ENCODE data around the gene GFM1.

GFM1 gene

GRCh38 chr3:158728851-158729250 lies 84.5 kb downstream of the GFM1 start:
- H3K27ac ChIP-seq (ENCODE audit: low read length) = no peak overlapping the region
- no peaks in the 10 kb centered on the region for H3K36me3 ChIP-seq (ENCODE audit: control insufficient read depth in 1 of 2, insufficient read depth in 2 of 2, low read length in 2 of 2)
- H3K27me3 ChIP-seq (ENCODE audit: low read depth, low read length) = no peaks in the 10 kb centered on the region
- H3K9me3 ChIP-seq (ENCODE audit: control insufficient read depth in 1 of 2, low read length in 2 of 2) = no peaks in the 10 kb centered on the region
- no peak overlapping the region for H3K4me3 ChIP-seq (ENCODE audit: low read depth in 1 of 2, low read length in 2 of 2)
- peaks cover 8 to 32% of the 10 kb centered on the region in 2 donors for H3K4me1 ChIP-seq (ENCODE audit: control insufficient read depth in 1 of 2, insufficient read depth in 2 of 2, low read length in 2 of 2)

GRCh38 chr3:158731486-158731885 lies 87.2 kb downstream of the GFM1 start:
- Histone ChIP-seq H3K27me3 (ENCODE audit: low read depth, low read length) (no peaks in the 10 kb centered on the region), H3K4me3 (ENCODE audit: low read depth in 1 of 2, low read length in 2 of 2) (peak overlapping the region; percentile 58 to 82), H3K4me1 (ENCODE audit: control insufficient read depth in 1 of 2, insufficient read depth in 2 of 2, low read length in 2 of 2) (peaks cover 4 to 22% of the 10 kb centered on the region in 2 donors), H3K27ac (ENCODE audit: low read length) (peak overlapping the region; percentile 53), H3K36me3 (ENCODE audit: control insufficient read depth in 1 of 2, insufficient read depth in 2 of 2, low read length in 2 of 2) (peaks cover 0 to 13% of the 10 kb centered on the region in 2 donors), H3K9me3 (ENCODE audit: control insufficient read depth in 1 of 2, low read length in 2 of 2) (peaks cover 0 to 4% of the 10 kb centered on the region in 2 donors)

- Histone ChIP-seq H3K4me1 (ENCODE audit: control insufficient read depth in 1 of 2, insufficient read depth in 2 of 2, low read length in 2 of 2) (peaks cover 4 to 22% of the 10 kb centered on the region in 2 donors), H3K4me3 (ENCODE audit: low read depth in 1 of 2, low read length in 2 of 2) (peak within 1 kb of the TSS; percentile 58 to 82), H3K27ac (ENCODE audit: low read length) (peak within 1 kb of the TSS; percentile 53), H3K27me3 (ENCODE audit: low read depth, low read length) (no peaks in the 10 kb centered on the region), H3K36me3 (ENCODE audit: control insufficient read depth in 1 of 2, insufficient read depth in 2 of 2, low read length in 2 of 2) (peaks cover 0 to 13% of the 10 kb centered on the region in 2 donors), H3K9me3 (ENCODE audit: control insufficient read depth in 1 of 2, low read length in 2 of 2) (peaks cover 0 to 4% of the 10 kb centered on the region in 2 donors)
These were observed 87.9 kb downstream of the GFM1 start, which contains the start of gene RARRES1 for GRCh38 chr3:158731938-158732855. RARRES1 (minus strand) TSS chr3:158732457; CDS start chr3:158732415, 42 bp downstream.

- Histone ChIP-seq H3K36me3 (ENCODE audit: control insufficient read depth in 1 of 2, insufficient read depth in 2 of 2, low read length in 2 of 2) (peaks cover 0 to 13% of the 10 kb centered on the region in 2 donors), H3K9me3 (ENCODE audit: control insufficient read depth in 1 of 2, low read length in 2 of 2) (peaks cover 0 to 4% of the 10 kb centered on the region in 2 donors), H3K4me3 (ENCODE audit: low read depth in 1 of 2, low read length in 2 of 2) (peak overlapping the region; percentile 55 to 82), H3K27me3 (ENCODE audit: low read depth, low read length) (no peaks in the 10 kb centered on the region), H3K27ac (ENCODE audit: low read length) (no peak overlapping the region), H3K4me1 (ENCODE audit: control insufficient read depth in 1 of 2, insufficient read depth in 2 of 2, low read length in 2 of 2) (peaks cover 4 to 16% of the 10 kb centered on the region in 2 donors)
These were observed 88.5 kb downstream of the GFM1 start for GRCh38 chr3:158732856-158733200.

- Histone ChIP-seq H3K9me3 (ENCODE audit: control insufficient read depth in 1 of 2, low read length in 2 of 2) (peaks cover 0 to 4% of the 10 kb centered on the region in 2 donors), H3K27me3 (ENCODE audit: low read depth, low read length) (no peaks in the 10 kb centered on the region), H3K4me1 (ENCODE audit: control insufficient read depth in 1 of 2, insufficient read depth in 2 of 2, low read length in 2 of 2) (peaks cover 0 to 13% of the 10 kb centered on the region in 2 donors), H3K27ac (ENCODE audit: low read length) (no peak overlapping the region), H3K4me3 (ENCODE audit: low read depth in 1 of 2, low read length in 2 of 2) (no peak overlapping the region), H3K36me3 (ENCODE audit: control insufficient read depth in 1 of 2, insufficient read depth in 2 of 2, low read length in 2 of 2) (peaks cover 0 to 13% of the 10 kb centered on the region in 2 donors)
These were observed 89.3 kb downstream of the GFM1 start for GRCh38 chr3:158733656-158734055.

GRCh38 chr3:158735296-158736033 lies 91.1 kb downstream of the GFM1 start:
- no peak overlapping the region for H3K4me3 ChIP-seq (ENCODE audit: low read depth in 1 of 2, low read length in 2 of 2)
- H3K9me3 ChIP-seq (ENCODE audit: control insufficient read depth in 1 of 2, low read length in 2 of 2) = peaks cover 0 to 4% of the 10 kb centered on the region in 2 donors
- H3K27me3 ChIP-seq (ENCODE audit: low read depth, low read length) = no peaks in the 10 kb centered on the region
- no peak overlapping the region for H3K27ac ChIP-seq (ENCODE audit: low read length)
- H3K36me3 ChIP-seq (ENCODE audit: control insufficient read depth in 1 of 2, insufficient read depth in 2 of 2, low read length in 2 of 2) = peaks cover 0 to 13% of the 10 kb centered on the region in 2 donors
- H3K4me1 ChIP-seq (ENCODE audit: control insufficient read depth in 1 of 2, insufficient read depth in 2 of 2, low read length in 2 of 2) = peaks cover 0 to 10% of the 10 kb centered on the region in 2 donors

- Histone ChIP-seq H3K27me3 (ENCODE audit: low read depth, low read length) (no peaks in the 10 kb centered on the region), H3K9me3 (ENCODE audit: control insufficient read depth in 1 of 2, low read length in 2 of 2) (peaks cover 0 to 4% of the 10 kb centered on the region in 2 donors), H3K36me3 (ENCODE audit: control insufficient read depth in 1 of 2, insufficient read depth in 2 of 2, low read length in 2 of 2) (peaks cover 0 to 13% of the 10 kb centered on the region in 2 donors), H3K27ac (ENCODE audit: low read length) (no peak overlapping the region), H3K4me1 (ENCODE audit: control insufficient read depth in 1 of 2, insufficient read depth in 2 of 2, low read length in 2 of 2) (no peaks in the 10 kb centered on the region), H3K4me3 (ENCODE audit: low read depth in 1 of 2, low read length in 2 of 2) (no peak overlapping the region)
These were observed 93.1 kb downstream of the GFM1 start for GRCh38 chr3:158737410-158737809.

- Histone ChIP-seq H3K27me3 (ENCODE audit: low read depth, low read length) (no peaks in the 10 kb centered on the region), H3K27ac (ENCODE audit: low read length) (no peak overlapping the region), H3K9me3 (ENCODE audit: control insufficient read depth in 1 of 2, low read length in 2 of 2) (peaks cover 0 to 4% of the 10 kb centered on the region in 2 donors), H3K4me3 (ENCODE audit: low read depth in 1 of 2, low read length in 2 of 2) (no peak overlapping the region), H3K4me1 (ENCODE audit: control insufficient read depth in 1 of 2, insufficient read depth in 2 of 2, low read length in 2 of 2) (no peaks in the 10 kb centered on the region), H3K36me3 (ENCODE audit: control insufficient read depth in 1 of 2, insufficient read depth in 2 of 2, low read length in 2 of 2) (peaks cover 0 to 13% of the 10 kb centered on the region in 2 donors)
These were observed 93.8 kb downstream of the GFM1 start for GRCh38 chr3:158737976-158738615.

GRCh38 chr3:158738653-158739052 lies 94.3 kb downstream of the GFM1 start:
- no peaks in the 10 kb centered on the region for H3K4me1 ChIP-seq (ENCODE audit: control insufficient read depth in 1 of 2, insufficient read depth in 2 of 2, low read length in 2 of 2)
- no peaks in the 10 kb centered on the region for H3K27me3 ChIP-seq (ENCODE audit: low read depth, low read length)
- H3K27ac ChIP-seq (ENCODE audit: low read length) = no peak overlapping the region
- no peak overlapping the region for H3K4me3 ChIP-seq (ENCODE audit: low read depth in 1 of 2, low read length in 2 of 2)
- H3K9me3 ChIP-seq (ENCODE audit: control insufficient read depth in 1 of 2, low read length in 2 of 2) = peaks cover 0 to 4% of the 10 kb centered on the region in 2 donors
- peaks cover 0 to 13% of the 10 kb centered on the region in 2 donors for H3K36me3 ChIP-seq (ENCODE audit: control insufficient read depth in 1 of 2, insufficient read depth in 2 of 2, low read length in 2 of 2)

- H3K36me3 ChIP-seq (ENCODE audit: control insufficient read depth in 1 of 2, insufficient read depth in 2 of 2, low read length in 2 of 2) = peaks cover 0 to 13% of the 10 kb centered on the region in 2 donors
- peaks cover 0 to 4% of the 10 kb centered on the region in 2 donors for H3K9me3 ChIP-seq (ENCODE audit: control insufficient read depth in 1 of 2, low read length in 2 of 2)
- H3K4me1 ChIP-seq (ENCODE audit: control insufficient read depth in 1 of 2, insufficient read depth in 2 of 2, low read length in 2 of 2) = no peaks in the 10 kb centered on the region
- no peaks in the 10 kb centered on the region for H3K27me3 ChIP-seq (ENCODE audit: low read depth, low read length)
- no peak overlapping the region for H3K4me3 ChIP-seq (ENCODE audit: low read depth in 1 of 2, low read length in 2 of 2)
- H3K27ac ChIP-seq (ENCODE audit: low read length) = no peak overlapping the region
These were observed 94.8 kb downstream of the GFM1 start for GRCh38 chr3:158739078-158739477.

- no peak overlapping the region for H3K27ac ChIP-seq (ENCODE audit: low read length)
- H3K36me3 ChIP-seq (ENCODE audit: control insufficient read depth in 1 of 2, insufficient read depth in 2 of 2, low read length in 2 of 2) = peaks cover 0 to 8% of the 10 kb centered on the region in 2 donors
- peaks cover 0 to 4% of the 10 kb centered on the region in 2 donors for H3K9me3 ChIP-seq (ENCODE audit: control insufficient read depth in 1 of 2, low read length in 2 of 2)
- no peaks in the 10 kb centered on the region for H3K4me1 ChIP-seq (ENCODE audit: control insufficient read depth in 1 of 2, insufficient read depth in 2 of 2, low read length in 2 of 2)
- H3K27me3 ChIP-seq (ENCODE audit: low read depth, low read length) = no peaks in the 10 kb centered on the region
- H3K4me3 ChIP-seq (ENCODE audit: low read depth in 1 of 2, low read length in 2 of 2) = no peak overlapping the region
These were observed 95.3 kb downstream of the GFM1 start for GRCh38 chr3:158739661-158740060.

All from muscle layer of duodenum (tissue), 2 donors.